Bone marrow (tissue), 2 donors: ENCODE data around the gene PPFIA3.
A peak's percentile ranks its signal among the peaks of the same experiment; 100 is the strongest.
"Not testable (repeated sequence)": the region's sequence is repeated elsewhere in the genome, so short reads cannot be mapped to it uniquely, and the experiment has no call there.

Experiments used
- DNase-seq, 2 donors: peaks; one replicate each; lab custom pipeline; 2025; lab: John Stamatoyannopoulos, UW

The PPFIA3 gene

GRCh38 chr19:49150106-49150943 lies 31.0 kb downstream of the PPFIA3 start:
- DNase-seq = peak in 1 of 2 donors; percentile 37

DNA sequence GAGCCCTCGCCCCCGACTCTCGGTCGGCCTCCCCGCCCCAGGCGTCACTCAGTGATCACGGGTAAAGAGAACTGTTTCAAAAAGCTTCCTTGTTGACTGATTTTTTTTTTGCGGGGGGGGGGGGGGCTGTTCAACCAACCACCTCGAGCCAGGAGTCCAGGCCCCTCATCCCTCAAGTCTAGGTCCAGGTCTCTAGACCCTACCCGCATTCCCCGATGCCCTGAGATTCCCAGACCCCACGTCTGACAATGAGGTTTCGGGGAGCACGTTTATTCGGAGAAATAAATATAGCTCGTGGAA lies 31.6 kb downstream of the PPFIA3 start:
- no peak for DNase-seq

- DNase-seq = no peak
Measured at GRCh38 chr19:49151267-49152118, 32.1 kb downstream of the PPFIA3 start.

DNA sequence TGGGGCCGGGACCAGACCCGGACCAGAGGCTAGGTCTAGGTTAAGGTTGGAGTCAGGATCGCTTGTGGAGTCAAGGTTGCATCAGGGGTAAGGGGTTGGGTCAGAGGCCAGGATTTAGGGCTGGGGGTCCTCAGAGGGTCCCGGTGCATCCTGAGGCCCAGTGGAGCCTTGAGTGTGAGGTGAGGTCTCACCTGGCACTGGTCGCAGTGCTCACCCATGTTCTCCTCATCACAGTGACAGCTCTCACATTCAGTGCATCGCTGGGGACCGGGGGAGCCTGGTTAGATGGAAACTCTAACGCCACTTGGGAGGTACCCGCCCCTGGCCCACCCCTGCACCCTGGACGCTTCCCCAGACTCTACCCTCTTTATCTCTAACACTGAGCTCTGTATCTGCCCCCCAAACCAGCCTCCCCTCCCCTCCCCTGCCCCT lies 32.8 kb downstream of the PPFIA3 start:
- DNase-seq = no peak

- DNase-seq = no peak
Measured at GRCh38 chr19:49153167-49153809, 33.9 kb downstream of the PPFIA3 start.

GRCh38 chr19:49154279-49154678 lies 34.9 kb downstream of the PPFIA3 start:
- DNase-seq = no peak

- no peak for DNase-seq
Measured at GRCh38 chr19:49155005-49155819, 35.9 kb downstream of the PPFIA3 start, which contains the start of gene HRC. TSS of gene HRC (minus strand) at chr19:49155396. CDS start at chr19:49155237, 159 bp downstream.

- no peak for DNase-seq
Measured at GRCh38 chr19:49155820-49156346, 36.5 kb downstream of the PPFIA3 start.

GRCh38 chr19:49157445-49158224 lies 38.3 kb downstream of the PPFIA3 start, which contains the start of gene TRPM4:
TSS of gene TRPM4 (plus strand) at chr19:49157792. CDS start at chr19:49157867, 75 bp downstream.
- DNase-seq = peak in 1 of 2 donors; percentile 14

DNA sequence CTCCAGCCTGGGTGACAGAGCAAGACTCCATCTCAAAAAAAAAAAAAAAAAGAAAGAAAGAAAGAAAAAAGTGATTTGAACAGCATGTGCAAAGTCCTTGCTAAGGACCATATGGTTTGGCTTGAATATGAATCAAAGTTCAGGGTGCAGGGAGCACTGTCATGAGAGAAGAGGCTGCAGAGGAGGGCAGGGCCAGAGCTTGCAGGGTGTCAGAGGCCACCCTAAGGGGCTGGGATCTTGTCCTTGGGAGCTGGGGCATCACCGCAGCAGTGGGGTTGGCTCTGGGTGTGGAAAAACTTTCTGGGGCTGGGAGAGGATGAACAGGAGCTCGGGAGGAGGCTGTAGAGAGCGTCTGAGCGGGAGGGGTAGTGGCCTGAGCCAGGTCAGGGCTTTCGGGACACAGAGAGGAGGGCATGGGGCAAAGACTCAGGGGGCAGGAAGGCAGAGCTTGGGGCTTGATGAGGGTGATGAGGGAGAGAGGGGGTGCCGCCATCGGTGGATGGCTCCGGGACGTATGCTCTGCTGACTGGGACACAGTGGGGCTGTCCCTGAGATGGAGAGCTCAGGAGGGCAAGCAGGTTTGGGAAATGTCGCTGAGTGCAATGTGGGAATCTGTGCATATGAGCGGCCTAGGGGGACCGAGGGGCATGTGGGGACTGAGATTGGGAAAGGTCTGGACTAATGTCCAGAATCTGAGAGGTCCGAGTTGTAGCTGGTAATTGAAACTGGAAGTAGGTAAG lies 41.3 kb downstream of the PPFIA3 start:
- no peak for DNase-seq

DNA sequence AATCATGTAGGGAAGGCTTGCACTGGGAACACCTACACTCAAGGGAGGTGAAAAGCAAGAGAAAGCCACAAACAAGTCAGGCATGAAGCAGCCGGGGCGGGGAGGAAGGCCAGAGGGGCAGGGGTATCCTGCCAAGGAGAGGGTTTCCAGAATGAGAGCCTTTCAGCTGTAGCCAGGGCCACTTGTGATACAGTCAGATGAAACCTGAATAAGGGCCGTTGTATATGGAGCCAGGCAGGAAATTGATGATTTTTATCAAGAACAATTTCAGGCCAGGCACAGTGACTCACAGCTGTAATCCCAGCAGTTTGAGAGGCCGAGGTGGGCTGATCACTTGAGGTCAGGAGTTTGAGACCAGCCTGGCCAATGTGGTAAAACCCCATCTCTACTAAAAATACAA lies 42.6 kb downstream of the PPFIA3 start:
- no peak for DNase-seq

DNA sequence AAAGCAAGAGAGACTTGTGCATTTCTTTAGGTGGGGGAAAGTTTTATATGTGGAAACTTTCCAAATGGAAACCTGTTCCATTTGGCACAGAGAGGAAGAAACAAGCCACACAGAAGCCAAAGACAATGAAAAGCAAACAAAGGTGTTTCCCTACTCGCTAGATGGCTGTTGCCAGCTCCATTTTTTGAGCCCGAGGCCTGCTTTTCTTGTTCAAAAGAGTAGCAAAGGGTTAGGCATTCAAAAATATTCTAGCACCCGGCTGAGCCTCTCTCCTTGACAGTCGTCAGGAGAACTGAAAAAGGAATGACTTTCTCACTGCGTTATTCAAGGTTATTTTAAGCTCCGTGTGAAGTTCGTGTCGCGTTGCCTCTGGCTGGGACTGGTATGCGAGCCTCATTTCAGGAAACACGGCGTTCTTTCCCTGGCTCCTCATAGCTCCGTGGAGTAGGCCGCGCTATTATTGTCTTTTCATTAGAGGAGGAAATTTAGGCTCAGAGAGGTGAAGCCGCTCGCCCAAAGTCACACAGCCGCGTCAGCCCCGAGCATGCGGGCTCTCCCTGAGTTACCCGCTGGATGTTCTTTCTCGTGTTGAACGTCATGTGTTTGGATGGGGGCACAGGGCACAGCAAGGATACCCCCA lies 45.9 kb downstream of the PPFIA3 start:
- DNase-seq = no peak

- no peak for DNase-seq
Measured at GRCh38 chr19:49165865-49166301, 46.5 kb downstream of the PPFIA3 start.

- DNase-seq = no peak
Measured at GRCh38 chr19:49167857-49168409, 48.6 kb downstream of the PPFIA3 start.

DNA sequence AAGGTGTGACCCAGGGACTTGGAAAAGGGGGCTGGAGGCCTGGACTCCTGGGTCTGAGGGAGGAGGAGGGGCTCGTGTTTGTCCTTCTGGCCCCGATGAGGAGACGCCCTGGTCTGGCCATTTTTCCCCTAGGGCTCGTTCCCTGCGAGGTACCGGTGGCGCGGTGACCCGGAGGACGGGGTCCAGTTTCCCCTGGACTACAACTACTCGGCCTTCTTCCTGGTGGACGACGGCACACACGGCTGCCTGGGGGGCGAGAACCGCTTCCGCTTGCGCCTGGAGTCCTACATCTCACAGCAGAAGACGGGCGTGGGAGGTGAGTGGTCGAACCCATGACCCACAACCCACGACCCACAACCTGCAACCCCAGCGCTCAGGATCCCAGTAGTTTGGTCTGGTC lies 49.1 kb downstream of the PPFIA3 start:
- DNase-seq = no peak

DNA sequence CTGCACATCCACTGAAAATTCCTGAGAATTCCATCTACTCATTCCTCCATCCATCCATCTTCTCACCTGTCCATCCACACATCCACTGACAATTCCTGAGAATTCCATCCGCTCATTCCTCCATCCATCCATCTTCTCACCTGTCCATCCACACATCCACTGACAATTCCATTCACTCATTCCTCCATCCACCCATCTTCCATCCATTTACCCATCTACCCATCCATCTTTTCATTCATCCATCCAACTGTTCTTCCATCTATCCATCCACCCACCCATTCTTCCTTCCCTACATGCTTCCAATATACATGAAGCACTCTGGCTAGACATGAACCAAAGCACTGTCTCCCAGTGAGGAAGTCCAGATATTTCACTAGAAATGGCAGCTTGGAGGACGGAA lies 53.9 kb downstream of the PPFIA3 start:
- no peak for DNase-seq

DNA sequence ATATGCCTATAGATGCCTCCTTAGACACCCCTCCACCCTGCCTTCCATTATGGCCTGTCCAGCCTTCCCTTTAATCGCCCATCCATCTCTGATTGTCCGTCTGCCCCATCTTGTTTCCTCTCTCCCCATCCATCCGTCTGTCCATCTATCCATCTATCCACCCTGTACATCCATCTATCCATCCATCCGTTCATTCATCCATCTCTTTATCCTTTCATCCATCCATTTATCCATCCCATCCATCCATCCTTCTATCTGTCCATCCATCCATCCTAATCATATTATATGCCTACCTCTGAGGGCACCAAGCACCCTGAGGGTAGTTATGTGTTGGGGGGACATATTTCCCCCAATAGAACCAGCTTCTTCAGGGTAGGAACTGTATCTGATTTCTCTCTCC lies 61.3 kb downstream of the PPFIA3 start:
- DNase-seq = no peak

GRCh38 chr19:49182010-49182847 lies 62.9 kb downstream of the PPFIA3 start:
- DNase-seq = not testable (repeated sequence)
